SH-SY5Y (cell line): ENCODE measurements around the gene GAB2.

ENCODE experiments used
- GATA2 ChIP-seq: IDR thresholded peaks from 2 replicates; pipeline ENCODE4 v1.6.1; 2011; ENCODE audit warnings: mild to moderate bottlenecking, low read depth, low read length
- GATA3 ChIP-seq: IDR thresholded peaks from 2 replicates; pipeline ENCODE4 v1.6.1; 2011; ENCODE audit warnings: low read depth, mild to moderate bottlenecking, low read length, moderate library complexity

- no peak for TF ChIP-seq GATA2
- TF ChIP-seq GATA3: no peak
These were observed 42.9 kb upstream of the GAB2 start for GRCh38 chr11:78460471-78460870.
